ENCODE data around the gene SHB.

GRCh38 chr9:38010918-38011704 is 57.9 kb downstream of the SHB start:
- TF ChIP-seq, protein P1, sequence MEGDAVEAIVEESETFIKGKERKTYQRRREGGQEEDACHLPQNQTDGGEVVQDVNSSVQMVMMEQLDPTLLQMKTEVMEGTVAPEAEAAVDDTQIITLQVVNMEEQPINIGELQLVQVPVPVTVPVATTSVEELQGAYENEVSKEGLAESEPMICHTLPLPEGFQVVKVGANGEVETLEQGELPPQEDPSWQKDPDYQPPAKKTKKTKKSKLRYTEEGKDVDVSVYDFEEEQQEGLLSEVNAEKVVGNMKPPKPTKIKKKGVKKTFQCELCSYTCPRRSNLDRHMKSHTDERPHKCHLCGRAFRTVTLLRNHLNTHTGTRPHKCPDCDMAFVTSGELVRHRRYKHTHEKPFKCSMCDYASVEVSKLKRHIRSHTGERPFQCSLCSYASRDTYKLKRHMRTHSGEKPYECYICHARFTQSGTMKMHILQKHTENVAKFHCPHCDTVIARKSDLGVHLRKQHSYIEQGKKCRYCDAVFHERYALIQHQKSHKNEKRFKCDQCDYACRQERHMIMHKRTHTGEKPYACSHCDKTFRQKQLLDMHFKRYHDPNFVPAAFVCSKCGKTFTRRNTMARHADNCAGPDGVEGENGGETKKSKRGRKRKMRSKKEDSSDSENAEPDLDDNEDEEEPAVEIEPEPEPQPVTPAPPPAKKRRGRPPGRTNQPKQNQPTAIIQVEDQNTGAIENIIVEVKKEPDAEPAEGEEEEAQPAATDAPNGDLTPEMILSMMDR (conservative IDR thresholded peaks at IDR 0.05; ENCODE audit: low read length): no peak
- TF ChIP-seq EZH2phosphoT487 (IDR thresholded peaks at IDR 0.05; ENCODE audit: borderline replicate concordance, low read depth, low read length): no peak
